NCI-H69 (cell line): Measurements from ENCODE around the gene KLK15.
A peak's percentile ranks its signal among the peaks of the same experiment; 100 is the strongest.

ENCODE experiments used
- DNase-seq: peaks from one replicate; lab custom pipeline; 2025; lab: John Stamatoyannopoulos, UW

KLK15 gene

DNA sequence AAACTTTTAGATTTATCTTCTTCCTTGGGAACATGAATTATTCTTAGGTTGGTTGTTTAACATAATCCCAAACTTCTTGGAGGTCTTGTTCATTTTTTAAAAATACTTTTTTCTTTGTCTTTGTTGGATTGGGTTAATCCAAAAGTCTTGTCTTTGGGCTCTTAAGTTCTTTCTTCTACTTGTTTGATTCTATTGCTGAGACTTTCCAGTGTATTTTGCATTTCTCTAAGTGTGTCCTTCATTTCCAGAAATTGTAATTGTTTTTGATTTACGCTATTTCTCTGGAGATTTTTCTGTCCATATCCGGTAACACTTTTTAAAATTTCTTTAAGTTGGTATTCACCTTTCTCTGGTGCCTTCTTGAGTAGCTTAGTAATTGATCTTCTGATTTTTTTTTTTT lies 9.8 kb upstream of the KLK15 start:
- DNase-seq: no peak

DNA sequence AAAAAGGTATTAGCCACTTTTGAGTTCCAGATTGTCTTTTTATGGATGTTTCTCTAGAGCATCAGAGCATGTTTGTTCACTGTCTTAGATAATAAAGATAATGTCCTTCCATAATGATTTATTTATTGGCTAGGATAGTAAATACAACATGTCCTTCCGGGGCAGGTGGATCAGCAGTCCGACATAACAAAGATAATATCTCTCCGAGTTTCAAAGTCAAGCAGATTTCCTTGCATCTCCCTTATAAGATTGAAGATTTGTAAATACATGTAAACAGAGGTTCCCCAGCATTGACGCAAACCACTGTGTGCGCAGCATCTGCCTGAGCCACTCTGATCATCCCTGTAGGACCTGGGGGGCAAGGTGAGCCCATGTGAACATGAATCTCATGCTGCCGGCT lies 8.8 kb upstream of the KLK15 start:
- no peak for DNase-seq

DNA sequence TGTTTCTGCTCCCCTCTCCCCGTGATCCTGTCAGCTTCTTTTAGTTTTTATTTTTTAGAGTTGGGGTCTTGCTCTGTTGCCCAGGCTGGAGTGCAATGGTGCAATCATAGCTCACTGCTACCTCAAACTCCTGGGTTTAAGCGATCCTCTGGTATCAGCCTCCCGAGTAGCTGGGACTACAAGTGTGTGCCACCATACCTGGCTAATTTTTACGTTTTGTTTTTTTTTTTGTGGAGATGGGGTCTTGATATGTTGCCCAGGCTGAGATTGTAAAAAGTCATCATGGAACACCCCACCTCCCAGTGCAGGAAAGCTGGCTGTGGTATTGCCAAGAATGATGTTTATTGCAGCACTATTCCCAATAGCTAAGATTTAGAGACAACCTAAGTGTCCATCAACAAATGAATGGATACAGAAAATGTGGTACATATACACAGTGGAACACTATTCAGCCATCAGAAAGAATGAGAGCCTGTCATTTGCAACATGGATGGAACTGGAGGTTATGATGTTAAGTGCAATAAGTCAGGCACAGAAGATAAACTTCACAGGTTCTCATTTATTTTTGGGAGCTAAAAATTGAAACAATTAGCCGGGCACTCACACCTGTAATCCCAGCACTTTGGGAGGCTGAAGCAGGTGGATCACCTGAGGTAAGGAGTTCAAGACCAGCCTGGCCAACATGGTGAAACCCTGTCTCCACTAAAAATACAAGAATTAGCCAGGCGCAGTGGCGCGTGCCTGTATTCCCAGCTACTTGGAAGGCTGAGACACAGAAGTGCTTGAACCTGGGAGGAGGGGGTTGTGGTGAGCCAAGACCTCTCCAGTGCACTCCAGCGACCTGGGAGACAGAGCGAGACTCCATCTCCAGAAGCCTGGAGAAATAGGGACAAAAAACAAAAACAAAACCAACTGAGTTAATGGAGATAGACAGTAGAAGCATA lies 6.6 kb upstream of the KLK15 start:
- DNase-seq: no peak

DNA sequence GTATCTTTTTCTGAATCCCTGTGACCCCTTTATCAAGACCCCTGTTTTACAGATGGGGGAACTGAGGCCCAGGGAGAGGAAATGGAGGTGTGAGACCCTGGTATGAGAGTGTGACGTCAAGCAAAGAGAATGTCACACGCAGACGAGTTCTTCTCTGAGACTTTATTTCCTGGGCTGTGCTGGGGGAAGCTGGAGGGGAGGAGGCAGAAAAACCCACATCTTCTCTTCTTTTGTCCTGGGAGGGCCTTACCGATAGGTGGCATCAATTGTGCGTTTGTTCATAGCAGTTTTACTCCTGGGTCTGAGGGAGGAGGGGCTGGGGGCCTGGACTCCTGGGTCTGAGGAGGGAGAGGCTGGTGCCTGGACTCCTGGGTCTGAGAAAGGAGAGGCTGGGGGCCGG lies 4.9 kb upstream of the KLK15 start:
- peak; percentile 65 for DNase-seq

DNA sequence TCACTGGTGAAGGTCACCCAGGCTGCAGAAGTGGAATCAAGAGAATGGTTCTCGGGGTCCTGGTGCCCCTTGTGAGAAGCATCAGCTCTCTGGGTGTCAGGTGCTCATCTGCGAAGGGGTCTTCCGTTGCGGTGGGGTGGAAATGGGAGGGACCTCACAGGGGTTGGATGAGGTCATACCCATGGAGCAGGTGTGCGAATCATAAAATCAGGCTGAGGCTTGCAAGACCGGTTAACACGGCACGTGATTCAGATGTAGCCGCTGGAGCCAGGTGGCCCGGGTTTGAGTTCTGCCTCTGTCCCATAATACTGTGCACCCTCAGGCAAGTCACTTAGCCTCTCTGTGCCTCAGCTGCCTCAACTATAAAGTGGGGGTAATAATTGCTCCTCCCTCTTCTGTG lies 3.9 kb upstream of the KLK15 start:
- DNase-seq: peak; percentile 18

DNA sequence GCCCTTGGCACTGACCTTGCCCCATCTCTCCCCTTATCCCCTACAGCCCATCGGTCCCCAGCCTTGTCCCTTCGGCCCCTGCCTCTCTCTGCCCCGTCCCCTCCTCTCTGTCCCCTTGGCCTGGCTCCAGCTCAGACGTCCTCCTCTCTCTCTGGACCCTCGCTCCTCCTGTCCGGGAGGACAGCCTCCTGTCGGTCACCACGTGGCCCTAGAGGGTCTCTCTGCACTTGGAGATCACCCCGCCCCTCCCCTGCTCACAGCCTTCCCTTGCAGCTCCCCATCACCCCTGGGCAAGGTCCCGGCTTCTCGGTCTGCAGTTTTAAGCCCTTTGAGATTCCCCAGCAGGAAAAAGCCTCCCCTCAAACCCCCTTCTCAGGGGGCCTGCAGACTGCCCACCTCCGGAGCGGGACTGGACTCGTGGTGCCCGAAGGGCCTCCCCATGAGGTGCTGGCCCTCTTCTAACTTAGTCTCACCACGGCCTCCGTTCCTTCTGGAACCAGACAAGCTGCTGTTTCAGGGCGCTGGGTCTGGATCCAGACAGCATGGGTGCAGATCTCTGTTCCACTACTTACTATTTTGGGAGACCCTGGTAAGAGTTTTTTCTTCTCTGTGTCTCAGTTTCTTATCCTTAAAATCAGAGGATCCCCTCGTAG lies 3.3 kb upstream of the KLK15 start:
- no peak for DNase-seq

DNA sequence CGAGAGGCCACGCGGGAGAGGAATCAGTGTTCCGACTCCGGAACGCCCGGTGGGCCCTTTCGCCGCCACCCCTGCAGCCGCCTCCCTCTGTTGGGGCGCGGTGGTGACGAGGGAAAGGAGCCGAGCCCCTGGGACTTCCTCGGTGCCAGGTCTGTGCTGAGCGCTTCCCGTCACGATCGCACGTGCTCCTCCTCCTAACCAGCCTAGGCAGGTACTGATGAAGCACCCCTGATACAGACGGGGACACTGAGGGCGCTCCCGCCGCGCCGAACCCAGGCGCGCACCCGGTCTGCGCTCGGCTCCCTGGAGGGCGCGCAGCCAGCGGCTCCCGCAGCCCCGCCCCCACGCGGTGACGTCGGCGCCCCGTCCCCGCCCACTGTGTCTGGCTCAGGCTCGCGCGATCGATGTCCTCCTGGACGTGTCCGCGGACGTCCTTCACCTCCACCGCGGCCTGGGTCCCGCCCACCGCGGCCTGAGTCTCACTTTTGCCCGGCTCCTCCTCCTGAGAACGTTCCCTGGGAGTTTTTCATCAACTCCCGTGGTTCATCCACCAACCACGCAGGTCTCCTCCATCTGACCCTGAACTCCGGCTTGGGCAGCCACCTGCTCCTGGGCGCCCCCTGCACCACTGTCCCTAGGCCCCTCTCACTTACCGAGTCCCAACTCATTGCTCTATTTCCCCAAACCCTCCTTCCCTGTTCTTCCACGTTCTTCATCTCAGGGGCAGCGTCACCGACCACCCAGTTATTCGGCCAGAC lies 2.6 kb upstream of the KLK15 start:
- peak; percentile 87 for DNase-seq

DNA sequence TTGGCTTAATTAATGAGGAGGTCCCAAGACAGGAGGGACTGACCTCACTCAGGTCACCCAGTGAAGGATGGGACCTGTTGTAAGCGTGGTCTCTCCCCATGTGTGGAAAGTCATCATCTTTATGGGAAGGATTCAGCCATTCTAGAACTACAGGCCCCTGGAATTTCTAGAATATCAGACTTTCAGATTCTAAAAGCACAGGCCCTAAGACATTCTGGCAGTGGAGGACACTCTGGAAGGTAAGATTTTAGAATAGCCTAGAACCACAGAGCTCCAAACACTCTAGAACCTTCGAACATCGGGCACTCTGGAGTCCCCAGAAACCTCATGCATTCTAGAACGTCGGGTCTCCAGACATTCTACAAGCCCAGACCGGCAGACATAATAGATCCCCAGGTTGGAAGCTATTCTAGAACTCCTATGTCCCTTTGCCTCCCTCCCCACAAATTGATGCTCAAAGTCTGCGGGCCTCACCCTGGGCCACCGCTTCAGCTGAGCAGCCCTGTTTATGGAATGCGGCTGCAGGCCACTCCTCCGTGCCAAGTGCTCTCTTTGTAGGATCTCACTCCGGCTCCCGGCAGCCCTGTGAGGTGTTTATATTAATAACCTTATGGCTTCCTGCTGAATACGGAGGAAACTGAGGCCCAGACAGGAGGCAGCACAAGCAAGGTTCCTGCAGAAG lies 1.9 kb upstream of the KLK15 start:
- DNase-seq: peak; percentile 68

DNA sequence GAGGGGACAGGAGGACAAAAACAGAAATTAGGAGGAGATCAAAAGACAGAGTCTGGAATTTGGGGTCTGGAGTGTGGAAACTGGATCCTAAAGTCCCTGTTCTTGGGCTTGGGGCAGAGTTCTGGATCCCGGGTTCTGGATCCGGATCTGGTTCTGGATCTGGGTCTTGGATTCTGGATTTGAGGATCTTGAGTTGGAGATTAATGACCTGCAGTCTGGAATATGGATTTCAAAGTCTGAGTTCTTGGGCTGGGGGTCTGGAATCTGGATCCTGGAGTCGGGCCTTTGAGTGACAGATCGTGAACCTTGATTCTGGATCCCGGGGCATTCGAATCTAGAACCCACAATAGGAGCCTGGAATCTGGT lies 411 bp upstream of the KLK15 start:
- DNase-seq: no peak

DNA sequence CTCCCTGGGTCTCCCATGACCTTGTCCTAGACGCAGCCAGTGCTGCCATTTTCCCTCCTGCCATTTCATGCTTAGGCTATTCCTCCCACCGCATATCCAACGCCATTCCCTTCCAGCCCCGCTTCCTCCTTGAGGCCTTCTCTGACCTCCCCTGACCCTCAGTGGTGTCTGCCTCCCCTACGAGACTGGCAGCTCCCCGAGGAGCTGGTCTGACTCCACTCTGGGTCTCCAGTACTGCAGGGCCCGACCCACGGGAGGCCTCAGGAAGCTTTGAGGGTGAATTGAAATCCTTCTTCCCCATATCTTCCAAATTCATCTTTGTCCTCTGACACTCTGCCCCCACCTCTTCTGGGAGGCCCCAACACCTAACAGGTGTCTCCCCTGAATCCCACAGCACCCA lies 708 bp downstream of the KLK15 start:
- DNase-seq: no peak

DNA sequence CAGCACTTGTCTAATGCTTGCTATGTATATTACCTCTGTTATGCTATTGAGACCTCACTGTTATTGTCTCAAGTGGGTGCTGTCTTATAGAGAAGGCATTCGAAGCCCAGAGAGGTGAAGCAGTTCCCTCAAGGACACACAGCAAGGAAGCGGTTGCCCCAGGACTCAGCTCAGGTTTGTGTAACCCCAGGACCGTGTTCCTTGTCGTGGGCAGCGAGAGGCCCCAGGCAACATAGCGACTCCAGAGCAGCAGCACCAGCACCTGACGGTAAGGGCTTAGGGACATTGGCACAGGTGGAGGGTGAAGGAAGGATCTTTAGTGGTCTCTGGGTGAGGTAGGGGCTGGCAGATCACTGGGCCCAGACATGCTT lies 2.4 kb downstream of the KLK15 start:
- no peak for DNase-seq

DNA sequence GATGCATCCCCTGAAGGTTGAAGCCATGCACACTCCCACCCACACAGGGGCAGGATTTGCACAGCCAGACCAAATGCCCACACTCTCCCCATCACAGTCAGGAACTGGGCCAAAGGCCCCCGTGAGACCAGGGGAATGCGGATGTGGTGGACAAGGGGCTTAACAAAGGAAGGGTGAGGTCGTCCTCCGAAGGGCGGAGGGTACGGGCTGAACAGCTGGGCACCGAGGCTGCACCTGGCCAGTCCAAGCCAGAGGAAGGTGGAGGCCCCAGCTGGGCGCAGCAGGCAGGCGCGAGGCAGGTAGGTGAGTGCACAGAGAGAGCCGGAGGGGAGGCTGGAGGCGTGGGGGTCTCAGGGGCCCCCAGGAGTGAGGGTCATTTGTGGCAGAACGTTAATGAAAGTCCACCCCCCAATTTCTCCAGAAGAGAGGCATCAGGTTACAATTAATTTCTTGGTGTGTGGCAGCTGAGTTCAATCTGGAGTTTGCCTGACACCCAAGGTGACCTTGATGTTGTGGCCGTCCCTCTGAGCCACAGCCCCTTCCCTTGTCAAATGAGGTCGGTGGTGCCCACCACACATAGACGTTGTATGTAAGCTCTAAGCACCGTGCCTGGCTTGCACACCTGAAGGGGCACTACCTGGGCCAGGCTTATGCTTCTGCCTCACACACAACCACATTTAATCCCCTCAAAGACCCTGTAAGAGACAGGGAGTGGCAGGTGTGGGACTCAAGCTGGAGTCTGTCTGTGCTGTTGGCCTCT lies 2.9 kb downstream of the KLK15 start:
- no peak for DNase-seq

DNA sequence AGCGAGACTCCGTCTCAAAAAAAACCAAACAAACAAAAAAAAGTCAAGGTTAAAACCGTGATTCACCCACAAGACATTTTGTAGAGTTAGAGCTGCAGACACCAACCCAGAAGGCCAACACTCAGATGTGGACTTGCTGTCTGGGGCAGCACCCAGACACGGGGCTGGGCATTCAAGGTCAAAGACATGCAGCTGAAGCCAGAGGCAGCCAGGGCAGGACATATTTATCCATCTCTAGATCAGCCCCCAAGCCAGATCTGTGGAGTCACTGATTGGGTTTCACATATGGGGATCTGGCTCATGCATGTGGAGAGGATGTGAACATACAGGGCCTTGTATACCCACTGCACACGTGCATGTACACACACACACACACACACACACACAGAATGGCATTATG lies 3.6 kb downstream of the KLK15 start:
- no peak for DNase-seq

DNA sequence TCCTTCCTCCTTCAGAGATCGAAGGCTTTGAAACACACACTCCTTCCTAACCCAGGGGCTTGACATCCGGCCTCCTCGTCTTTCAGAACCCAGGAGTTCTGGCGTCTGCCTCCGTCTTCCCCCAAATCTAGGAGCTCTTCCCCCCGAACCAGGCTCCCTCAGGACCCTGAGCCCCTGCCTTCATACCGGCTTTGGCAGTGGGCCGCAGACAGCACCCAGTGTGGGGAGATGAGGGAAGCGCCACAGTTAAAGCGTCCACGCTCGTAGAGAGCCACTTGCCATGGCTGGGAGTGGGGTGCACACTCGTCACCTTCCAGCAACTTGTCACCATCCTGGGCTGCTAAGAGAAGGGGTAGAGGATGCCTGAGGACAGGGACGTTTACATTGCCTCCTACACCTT lies 5.9 kb downstream of the KLK15 start:
- no peak for DNase-seq

DNA sequence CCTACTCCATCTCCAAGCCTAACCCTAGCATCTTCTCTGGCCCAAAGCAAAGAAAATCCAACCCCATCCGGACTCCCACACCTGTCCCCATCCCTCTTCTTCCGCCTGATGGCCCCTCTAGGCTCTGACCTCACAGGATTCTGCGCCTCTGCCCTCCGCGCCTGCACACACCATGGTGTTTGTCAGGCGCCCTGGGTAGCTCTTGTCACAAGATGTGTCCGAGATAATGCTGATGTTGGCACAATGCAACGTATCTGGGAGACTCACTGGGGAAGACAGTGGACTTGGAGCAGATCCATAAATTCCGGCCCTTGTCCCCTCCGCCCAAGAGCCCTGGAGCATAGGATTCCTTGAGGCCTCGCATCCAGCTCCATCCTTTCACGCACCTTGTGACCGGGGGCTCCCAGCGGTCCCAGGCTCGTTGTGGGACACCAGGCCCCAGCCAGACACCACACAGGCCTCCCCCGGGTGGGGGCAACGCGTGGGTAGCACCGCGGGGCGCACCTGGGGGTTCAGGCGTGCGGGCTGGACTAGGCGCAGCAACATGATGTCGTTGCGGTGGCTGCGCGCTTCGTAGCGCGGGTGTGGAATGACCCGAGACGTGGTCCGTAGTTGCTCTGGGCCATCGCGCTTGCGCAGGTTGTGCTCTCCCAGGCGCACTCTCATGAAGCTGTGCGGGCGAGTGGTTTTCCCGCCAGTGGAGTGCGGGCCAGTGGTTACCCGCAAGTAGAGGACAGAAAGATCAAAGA lies 6.7 kb downstream of the KLK15 start:
- DNase-seq: no peak

DNA sequence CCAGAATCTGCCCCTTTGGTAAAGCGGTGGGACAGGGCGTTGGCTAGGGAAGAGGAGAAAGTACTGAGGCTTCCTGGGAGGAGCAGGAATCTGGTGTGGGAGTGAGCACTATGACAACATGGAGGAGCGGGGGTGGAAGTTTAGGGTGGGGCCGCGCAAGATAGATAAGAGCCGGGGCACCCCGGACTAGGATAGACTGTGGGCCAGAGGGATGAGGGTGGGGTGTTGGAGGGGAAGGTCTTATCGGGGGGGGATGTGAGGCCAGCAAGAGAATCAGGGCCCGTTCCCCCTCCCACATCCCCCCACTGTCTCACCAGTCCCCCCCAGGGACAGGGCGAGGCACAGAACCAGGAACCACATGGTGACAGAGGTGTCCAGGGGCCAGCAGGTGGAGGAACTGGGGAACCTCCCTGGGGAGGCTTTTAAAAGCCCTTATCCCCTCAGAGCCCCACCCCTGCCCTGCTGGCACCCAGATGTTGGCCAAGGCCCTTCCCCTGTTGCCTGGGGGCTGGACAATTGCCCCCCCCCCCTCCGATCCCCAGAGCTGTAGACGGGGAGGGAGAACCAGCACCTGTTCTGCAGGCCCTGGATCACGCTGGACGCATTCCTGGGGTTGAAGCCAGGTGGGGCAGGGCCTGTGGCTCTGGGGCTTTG lies 9.9 kb downstream of the KLK15 start, which contains the start of gene KLK1:
KLK1 (minus strand) TSS at position 399 of the 654 bp plus-strand sequence; CDS start at position 360, 39 bp downstream.
- DNase-seq: no peak

DNA sequence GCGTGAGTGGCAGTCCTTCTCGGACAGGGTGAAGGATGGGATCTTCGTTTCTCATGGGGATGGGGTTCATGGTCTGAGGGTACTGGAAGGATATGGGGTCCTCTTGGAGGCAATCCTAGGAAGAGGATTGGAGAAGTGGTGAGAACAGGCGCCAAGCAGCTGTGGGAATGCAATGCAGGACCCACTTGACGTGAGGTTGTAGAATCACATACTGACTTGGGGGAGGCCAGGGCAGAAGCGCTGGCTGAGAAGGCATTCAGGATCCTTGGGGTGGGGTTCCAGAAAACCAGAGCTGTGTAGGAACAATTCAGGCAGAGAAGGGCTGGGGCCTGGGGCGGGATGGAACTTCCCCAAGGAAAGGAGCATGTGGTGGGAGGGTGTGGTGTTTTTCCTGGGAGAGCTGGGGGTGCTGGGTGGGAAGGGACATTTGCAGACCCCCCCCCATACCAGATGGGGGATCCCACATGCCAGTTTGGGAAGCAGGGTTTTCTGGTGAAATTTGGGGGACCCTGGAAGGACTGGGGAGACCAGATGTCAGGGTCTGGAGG lies 10.6 kb downstream of the KLK15 start:
- DNase-seq: no peak

DNA sequence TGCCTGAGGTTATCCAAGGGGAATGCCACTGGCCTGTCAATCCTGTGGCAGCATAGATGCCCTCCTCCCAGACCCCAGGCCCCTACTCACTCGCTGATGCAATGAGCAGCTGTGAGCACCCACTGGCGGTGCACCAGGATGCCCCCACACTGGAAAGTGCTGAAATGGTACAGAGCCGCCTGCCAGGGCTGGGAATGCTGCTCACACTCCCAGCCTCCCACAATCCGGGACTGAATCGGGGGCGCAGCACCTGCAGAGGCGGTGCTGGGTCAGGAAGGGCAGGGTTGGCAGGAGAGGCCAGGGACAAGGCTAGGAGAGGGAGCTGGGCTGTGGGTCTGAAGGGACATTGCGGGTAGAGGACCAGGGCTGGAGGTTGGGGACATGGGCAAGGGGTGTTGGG lies 11.8 kb downstream of the KLK15 start:
- DNase-seq: no peak

DNA sequence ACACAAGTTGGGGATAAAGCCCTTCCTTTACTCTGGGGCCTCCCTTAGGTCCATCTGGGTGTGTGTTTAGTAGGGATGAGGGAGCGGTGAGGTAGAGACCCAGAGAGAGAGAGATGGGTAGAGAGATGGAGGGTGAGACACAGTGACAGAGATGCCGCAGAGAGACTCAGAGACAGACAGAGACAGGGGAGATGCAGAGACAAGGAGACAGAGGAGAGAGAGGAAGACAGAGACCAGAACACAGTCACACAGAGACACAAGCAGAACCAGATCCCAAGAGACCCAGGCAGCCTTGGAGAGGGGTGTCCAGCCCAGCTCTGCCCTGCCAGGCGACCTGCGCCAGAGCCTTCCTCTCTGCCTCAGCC lies 12.1 kb downstream of the KLK15 start:
- DNase-seq: no peak
